Measurements from ENCODE around the gene LGR4. TPM values are rescaled to one million over a fixed set of nuclear protein-coding genes. Genes with fewer than 3 reads are reported as not detected.

LGR4 gene
- polyA plus RNA-seq, 3 donors, result 110 to 153 (median 134) TPM

- DNase-seq, result no peak
These were observed 24.8 kb upstream of the LGR4 start for GRCh38 chr11:27497284-27497866.

- DNase-seq, result no peak
These were observed 23.9 kb upstream of the LGR4 start for GRCh38 chr11:27496461-27496860.

GRCh38 chr11:27495710-27496300 is 23.2 kb upstream of the LGR4 start:
- no peak for DNase-seq

GRCh38 chr11:27489092-27489491 is 16.5 kb upstream of the LGR4 start:
- DNase-seq, result no peak

- DNase-seq, result no peak
These were observed 15.1 kb upstream of the LGR4 start for GRCh38 chr11:27487706-27488105.

- DNase-seq, result no peak
These were observed 13.6 kb upstream of the LGR4 start for GRCh38 chr11:27485930-27486773.

GRCh38 chr11:27482793-27483192 is 10.2 kb upstream of the LGR4 start:
- DNase-seq, result no peak

- no peak for DNase-seq
These were observed 9.4 kb upstream of the LGR4 start for GRCh38 chr11:27481992-27482391.

- no peak for DNase-seq
These were observed 5.2 kb upstream of the LGR4 start for GRCh38 chr11:27477831-27478230.

GRCh38 chr11:27477243-27477642 is 4.7 kb upstream of the LGR4 start:
- DNase-seq, result no peak

GRCh38 chr11:27475622-27476021 is 3.0 kb upstream of the LGR4 start:
- no peak for DNase-seq

- DNase-seq, result no peak
These were observed 422 bp upstream of the LGR4 start for GRCh38 chr11:27473017-27473406.

- no peak for DNase-seq
These were observed 797 bp downstream of the LGR4 start for GRCh38 chr11:27471589-27472397.

GRCh38 chr11:27470826-27471588 is 1.6 kb downstream of the LGR4 start:
- no peak for DNase-seq

GRCh38 chr11:27470166-27470565 is 2.4 kb downstream of the LGR4 start:
- DNase-seq, result no peak

GRCh38 chr11:27468995-27469695 is 3.4 kb downstream of the LGR4 start:
- no peak for DNase-seq

- DNase-seq, result no peak
These were observed 4.2 kb downstream of the LGR4 start for GRCh38 chr11:27468209-27468994.

GRCh38 chr11:27467181-27467913 is 5.2 kb downstream of the LGR4 start:
- DNase-seq, result no peak

- DNase-seq, result no peak
These were observed 6.2 kb downstream of the LGR4 start for GRCh38 chr11:27466363-27466762.

Measured in renal pelvis (tissue), 4 donors.